Measurements from ENCODE around the gene CDC14A.

The CDC14A gene

GRCh38 chr1:100351095-100351887, 1.0 kb upstream of the CDC14A start:
- peak; percentile 86 to 95 for DNase-seq (ENCODE audit: low read depth in 1 of 2, low spot score in 1 of 2)
- Histone ChIP-seq H3K27me3 (ENCODE audit: insufficient read depth, poor library complexity, severe bottlenecking) (no peaks in the 10 kb centered on the region), H3K4me3 (replicated peaks; ENCODE audit: insufficient read depth, low read length) (peak overlapping the region; percentile 94), H3K27ac (replicated peaks) (peak overlapping the region; percentile 83)
- TF ChIP-seq REST (IDR thresholded peaks at IDR 0.05; ENCODE audit: insufficient replicate concordance, low read depth) (no peak), POLR2AphosphoS5 (IDR thresholded peaks at IDR 0.05; ENCODE audit: low read depth) (peak; percentile 48)

GRCh38 chr1:100353071-100353801, 930 bp downstream of the CDC14A start:
- no peaks in the 10 kb centered on the region for H3K27me3 ChIP-seq (ENCODE audit: insufficient read depth, poor library complexity, severe bottlenecking)
- peak; percentile 91 for TF ChIP-seq SPI1 (IDR thresholded peaks at IDR 0.05; ENCODE audit: borderline replicate concordance, low read depth)
- no peak for TF ChIP-seq CTCF (IDR thresholded peaks at IDR 0.05; ENCODE audit: insufficient read depth, low read length)
- no peak for TF ChIP-seq REST (IDR thresholded peaks at IDR 0.05; ENCODE audit: insufficient replicate concordance, low read depth)
- no peak for TF ChIP-seq GABPA (IDR thresholded peaks at IDR 0.05; ENCODE audit: low read depth)
- no peak for TF ChIP-seq POLR2AphosphoS5 (IDR thresholded peaks at IDR 0.05; ENCODE audit: low read depth)
- peak in 1 of 2 experiments; percentile 70 for DNase-seq (ENCODE audit: low read depth in 1 of 2, low spot score in 1 of 2)
- H3K27ac ChIP-seq (replicated peaks), result peak overlapping the region; percentile 83
- peak overlapping the region; percentile 94 for H3K4me3 ChIP-seq (replicated peaks; ENCODE audit: insufficient read depth, low read length)

GRCh38 chr1:100353988-100354387, 1.7 kb downstream of the CDC14A start:
- Histone ChIP-seq H3K27ac (replicated peaks) (no peak overlapping the region), H3K4me3 (replicated peaks; ENCODE audit: insufficient read depth, low read length) (no peak overlapping the region)
- DNase-seq (ENCODE audit: low read depth in 1 of 2, low spot score in 1 of 2), result no peak

More at GRCh38 chr1:100353988-100354387, 1.7 kb downstream of the CDC14A start:
- TF ChIP-seq GABPA (IDR thresholded peaks at IDR 0.05; ENCODE audit: low read depth) (no peak), POLR2AphosphoS5 (IDR thresholded peaks at IDR 0.05; ENCODE audit: low read depth) (no peak), SPI1 (IDR thresholded peaks at IDR 0.05; ENCODE audit: borderline replicate concordance, low read depth) (no peak), REST (IDR thresholded peaks at IDR 0.05; ENCODE audit: insufficient replicate concordance, low read depth) (no peak), CTCF (IDR thresholded peaks at IDR 0.05; ENCODE audit: insufficient read depth, low read length) (no peak)
- no peaks in the 10 kb centered on the region for H3K27me3 ChIP-seq (ENCODE audit: insufficient read depth, poor library complexity, severe bottlenecking)
